SK-N-SH treated with all-trans-retinoic acid at 6 μM for 48 hours (cell line): Measurements from ENCODE around the gene EPS8L1.

Experiments used
- ATAC-seq: fragments of 200-7000 bp; cut with Tn5 transposase; 3 replicates; pipeline ENCODE4 v1.9.1; 2020; ENCODE audit warnings: mild to moderate bottlenecking, moderate library complexity
- ARNTL ChIP-seq: fragments of 450-650 bp; formaldehyde crosslinking; IDR thresholded peaks from 2 replicates; pipeline ENCODE4 v1.5.0; 2020; ENCODE audit warnings: low read depth, mild to moderate bottlenecking, moderate library complexity, borderline replicate concordance
- BACH2 ChIP-seq: fragments of 250-450 bp; sonication (Bioruptor Pico); IDR thresholded peaks from 2 replicates; pipeline ENCODE4 v1.9.0; 2021; ENCODE audit warnings: mild to moderate bottlenecking, borderline replicate concordance
- CSDC2 ChIP-seq: fragments of 250-450 bp; sonication (Bioruptor Pico); IDR thresholded peaks from 2 replicates; pipeline ENCODE4 v1.5.0; 2020; ENCODE audit warnings: mild to moderate bottlenecking, moderate library complexity
- ESRRG ChIP-seq: fragments of 250-450 bp; sonication (Bioruptor Pico); IDR thresholded peaks from 2 replicates; pipeline ENCODE4 v1.6.1; 2021; ENCODE audit warnings: mild to moderate bottlenecking
- GLIS3 ChIP-seq: fragments of 250-450 bp; sonication (Bioruptor Pico); IDR thresholded peaks from 2 replicates; pipeline ENCODE4 v1.5.0; 2020; ENCODE audit warnings: mild to moderate bottlenecking, moderate library complexity
- ISL1 ChIP-seq: fragments of 250-450 bp; sonication (Bioruptor Pico); IDR thresholded peaks from 2 replicates; pipeline ENCODE4 v2.1.2; 2022; ENCODE audit warnings: mild to moderate bottlenecking, moderate library complexity
- PPARA ChIP-seq: fragments of 250-450 bp; sonication (Bioruptor Pico); IDR thresholded peaks from 2 replicates; pipeline ENCODE4 v1.5.0; 2020; ENCODE audit warnings: mild to moderate bottlenecking, borderline replicate concordance
- RARB ChIP-seq: fragments of 250-450 bp; sonication (Bioruptor Pico); IDR thresholded peaks from 2 replicates; pipeline ENCODE4 v1.8.0; 2021; ENCODE audit warnings: mild to moderate bottlenecking, moderate library complexity
- SNAI2 ChIP-seq: fragments of 250-450 bp; sonication (Bioruptor Pico); IDR thresholded peaks from 2 replicates; pipeline ENCODE4 v1.5.0; 2020; ENCODE audit warnings: mild to moderate bottlenecking, moderate library complexity
- TCF4 ChIP-seq: fragments of 250-450 bp; sonication (Bioruptor Pico); IDR thresholded peaks from 2 replicates; pipeline ENCODE4 v1.8.0; 2021; ENCODE audit warnings: mild to moderate bottlenecking, moderate library complexity, borderline replicate concordance
- TOX ChIP-seq: fragments of 250-450 bp; sonication (Bioruptor Pico); IDR thresholded peaks from 2 replicates; pipeline ENCODE4 v1.8.0; 2021; ENCODE audit warnings: mild to moderate bottlenecking, moderate library complexity, borderline replicate concordance
- ZC3H10 ChIP-seq: fragments of 250-450 bp; sonication (Bioruptor Pico); IDR thresholded peaks from 2 replicates; pipeline ENCODE4 v1.5.1; 2021; ENCODE audit warnings: mild to moderate bottlenecking, moderate library complexity
- ZFP3 ChIP-seq: fragments of 250-450 bp; sonication (Bioruptor Pico); IDR thresholded peaks from 2 replicates; pipeline ENCODE4 v1.5.0; 2020; ENCODE audit warnings: mild to moderate bottlenecking, moderate library complexity
- ZFP30 ChIP-seq: fragments of 450-650 bp; formaldehyde crosslinking; IDR thresholded peaks from 2 replicates; pipeline ENCODE4 v1.5.0; 2022; ENCODE audit warnings: mild to moderate bottlenecking, moderate library complexity
- ZNF565 ChIP-seq: fragments of 450-650 bp; formaldehyde crosslinking; conservative IDR thresholded peaks from 2 replicates; pipeline ENCODE4 v1.5.0; 2020; ENCODE audit warnings: low read depth, mild to moderate bottlenecking, moderate library complexity
- ZNF70 ChIP-seq: fragments of 450-650 bp; formaldehyde crosslinking; IDR thresholded peaks from 2 replicates; pipeline ENCODE4 v1.5.0; 2020; ENCODE audit warnings: mild to moderate bottlenecking, moderate library complexity
- ZNF8 ChIP-seq: fragments of 450-650 bp; formaldehyde crosslinking; IDR thresholded peaks from 2 replicates; pipeline ENCODE4 v1.5.0; 2020; ENCODE audit warnings: mild to moderate bottlenecking, moderate library complexity
- TF ChIP-seq, protein P1 (sequence below): fragments of 250-450 bp; sonication (Bioruptor Pico); IDR thresholded peaks from 2 replicates; pipeline ENCODE4 v1.8.0; 2020; ENCODE audit warnings: mild to moderate bottlenecking, moderate library complexity, borderline replicate concordance
- TF ChIP-seq, protein P2 (sequence below): fragments of 250-450 bp; sonication (Bioruptor Pico); IDR thresholded peaks from 2 replicates; pipeline ENCODE4 v1.8.0; 2021; ENCODE audit warnings: low read depth, mild to moderate bottlenecking, moderate library complexity, borderline replicate concordance
- TF ChIP-seq, protein P3 (sequence below): fragments of 250-450 bp; sonication (Bioruptor Pico); IDR thresholded peaks from 2 replicates; pipeline ENCODE4 v1.5.1; 2020; ENCODE audit warnings: low read depth, mild to moderate bottlenecking, moderate library complexity
- TF ChIP-seq, protein P4 (sequence below): fragments of 250-450 bp; sonication (Bioruptor Pico); IDR thresholded peaks from 2 replicates; pipeline ENCODE4 v1.5.1; 2021; ENCODE audit warnings: mild to moderate bottlenecking, moderate library complexity
- TF ChIP-seq, protein P5 (sequence below): fragments of 250-450 bp; sonication (Bioruptor Pico); IDR thresholded peaks from 2 replicates; pipeline ENCODE4 v1.5.0; 2020; ENCODE audit warnings: mild to moderate bottlenecking, moderate library complexity

The EPS8L1 gene

DNA sequence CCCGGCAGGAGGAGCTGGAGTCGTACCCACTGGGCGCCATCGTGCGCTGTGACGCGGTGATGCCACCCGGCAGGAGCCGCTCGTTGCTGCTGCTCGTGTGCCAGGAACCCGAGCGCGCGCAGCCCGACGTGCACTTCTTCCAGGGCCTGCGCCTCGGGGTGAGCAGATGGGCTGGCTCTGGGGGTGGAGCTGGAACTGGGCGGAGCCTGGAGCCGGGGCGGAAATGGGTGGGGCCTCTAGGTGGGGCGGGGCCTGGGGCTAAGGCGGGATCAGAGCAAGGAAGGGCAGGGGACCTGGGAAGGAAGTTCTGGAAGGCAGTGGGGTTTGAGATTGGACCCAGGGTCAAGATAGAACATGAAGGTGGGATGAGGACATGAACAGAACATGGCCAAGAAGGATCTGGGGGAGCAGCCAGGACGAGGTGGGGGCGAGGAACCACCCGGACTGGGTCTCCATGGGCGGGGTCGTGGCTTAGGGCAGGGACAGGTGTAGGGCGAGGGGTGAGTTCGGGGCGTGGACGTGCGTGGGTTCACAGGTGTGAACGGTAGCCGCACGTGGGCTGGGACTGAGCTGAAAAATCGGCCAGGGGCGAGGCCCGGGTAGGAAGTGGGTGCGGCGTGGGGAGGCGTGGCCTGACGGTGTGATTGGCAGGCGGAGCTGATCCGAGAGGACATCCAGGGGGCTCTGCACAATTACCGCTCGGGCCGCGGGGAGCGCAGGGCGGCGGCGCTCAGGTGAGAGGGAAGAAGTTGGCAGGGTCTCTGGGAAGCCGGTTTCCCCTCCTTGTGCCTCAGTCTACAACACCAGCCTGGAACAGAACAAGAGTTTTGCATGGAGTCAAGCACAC, 4.7 kb downstream of the EPS8L1 start:
- ATAC-seq: peak; percentile 83
- TF ChIP-seq, protein P1, sequence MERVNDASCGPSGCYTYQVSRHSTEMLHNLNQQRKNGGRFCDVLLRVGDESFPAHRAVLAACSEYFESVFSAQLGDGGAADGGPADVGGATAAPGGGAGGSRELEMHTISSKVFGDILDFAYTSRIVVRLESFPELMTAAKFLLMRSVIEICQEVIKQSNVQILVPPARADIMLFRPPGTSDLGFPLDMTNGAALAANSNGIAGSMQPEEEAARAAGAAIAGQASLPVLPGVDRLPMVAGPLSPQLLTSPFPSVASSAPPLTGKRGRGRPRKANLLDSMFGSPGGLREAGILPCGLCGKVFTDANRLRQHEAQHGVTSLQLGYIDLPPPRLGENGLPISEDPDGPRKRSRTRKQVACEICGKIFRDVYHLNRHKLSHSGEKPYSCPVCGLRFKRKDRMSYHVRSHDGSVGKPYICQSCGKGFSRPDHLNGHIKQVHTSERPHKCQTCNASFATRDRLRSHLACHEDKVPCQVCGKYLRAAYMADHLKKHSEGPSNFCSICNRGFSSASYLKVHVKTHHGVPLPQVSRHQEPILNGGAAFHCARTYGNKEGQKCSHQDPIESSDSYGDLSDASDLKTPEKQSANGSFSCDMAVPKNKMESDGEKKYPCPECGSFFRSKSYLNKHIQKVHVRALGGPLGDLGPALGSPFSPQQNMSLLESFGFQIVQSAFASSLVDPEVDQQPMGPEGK (CRISPR knock-in tag): no peak
- TF ChIP-seq RARB (CRISPR knock-in tag) (no peak), PPARA (CRISPR knock-in tag) (no peak)

DNA sequence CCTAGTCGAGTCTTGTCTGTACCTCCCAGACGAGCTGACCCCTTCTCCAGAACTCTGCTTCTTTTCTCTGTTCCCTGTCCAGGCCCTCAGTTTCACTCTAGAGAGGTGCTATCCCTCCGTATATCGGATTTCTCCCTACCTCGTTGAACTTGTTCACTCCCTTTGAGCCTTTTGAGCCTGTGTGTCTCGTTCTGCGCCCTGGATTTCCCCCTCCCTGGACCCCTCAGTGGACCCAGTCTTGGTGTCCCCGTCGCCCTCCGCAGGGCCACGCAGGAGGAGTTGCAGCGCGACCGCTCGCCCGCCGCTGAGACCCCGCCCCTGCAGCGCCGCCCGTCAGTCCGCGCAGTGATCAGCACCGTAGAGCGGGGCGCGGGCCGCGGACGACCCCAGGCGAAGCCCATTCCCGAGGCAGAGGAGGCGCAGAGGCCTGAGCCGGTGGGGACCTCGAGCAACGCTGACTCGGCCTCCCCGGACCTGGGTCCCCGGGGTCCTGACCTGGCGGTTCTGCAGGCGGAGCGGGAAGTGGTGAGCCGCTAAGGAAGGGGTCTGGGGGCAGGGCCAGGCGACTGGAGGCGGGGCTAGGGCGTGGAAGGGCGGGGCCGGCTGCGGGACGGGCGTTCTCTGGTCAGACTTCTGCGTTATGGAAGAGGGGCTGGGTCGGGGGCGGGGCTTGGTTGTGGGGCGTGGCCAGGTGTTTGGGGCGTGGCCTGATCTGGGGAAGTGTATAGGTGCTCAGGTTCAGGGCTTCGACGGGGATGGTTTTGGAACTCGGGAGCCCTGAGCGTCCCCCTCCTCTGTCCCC, 5.5 kb downstream of the EPS8L1 start:
- TF ChIP-seq ZC3H10 (CRISPR knock-in tag): no peak
- TF ChIP-seq CSDC2 (CRISPR knock-in tag): no peak
- no peak for TF ChIP-seq ZNF8 (CRISPR knock-in tag)
- no peak for TF ChIP-seq GLIS3 (CRISPR knock-in tag)
- no peak for TF ChIP-seq ESRRG
- TF ChIP-seq TOX (CRISPR knock-in tag): no peak
- no peak for TF ChIP-seq SNAI2 (CRISPR knock-in tag)
- TF ChIP-seq, protein P2, sequence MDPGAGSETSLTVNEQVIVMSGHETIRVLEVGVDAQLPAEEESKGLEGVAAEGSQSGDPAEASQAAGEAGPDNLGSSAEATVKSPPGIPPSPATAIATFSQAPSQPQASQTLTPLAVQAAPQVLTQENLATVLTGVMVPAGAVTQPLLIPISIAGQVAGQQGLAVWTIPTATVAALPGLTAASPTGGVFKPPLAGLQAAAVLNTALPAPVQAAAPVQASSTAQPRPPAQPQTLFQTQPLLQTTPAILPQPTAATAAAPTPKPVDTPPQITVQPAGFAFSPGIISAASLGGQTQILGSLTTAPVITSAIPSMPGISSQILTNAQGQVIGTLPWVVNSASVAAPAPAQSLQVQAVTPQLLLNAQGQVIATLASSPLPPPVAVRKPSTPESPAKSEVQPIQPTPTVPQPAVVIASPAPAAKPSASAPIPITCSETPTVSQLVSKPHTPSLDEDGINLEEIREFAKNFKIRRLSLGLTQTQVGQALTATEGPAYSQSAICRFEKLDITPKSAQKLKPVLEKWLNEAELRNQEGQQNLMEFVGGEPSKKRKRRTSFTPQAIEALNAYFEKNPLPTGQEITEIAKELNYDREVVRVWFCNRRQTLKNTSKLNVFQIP (CRISPR knock-in tag): no peak
- TF ChIP-seq, protein P3, sequence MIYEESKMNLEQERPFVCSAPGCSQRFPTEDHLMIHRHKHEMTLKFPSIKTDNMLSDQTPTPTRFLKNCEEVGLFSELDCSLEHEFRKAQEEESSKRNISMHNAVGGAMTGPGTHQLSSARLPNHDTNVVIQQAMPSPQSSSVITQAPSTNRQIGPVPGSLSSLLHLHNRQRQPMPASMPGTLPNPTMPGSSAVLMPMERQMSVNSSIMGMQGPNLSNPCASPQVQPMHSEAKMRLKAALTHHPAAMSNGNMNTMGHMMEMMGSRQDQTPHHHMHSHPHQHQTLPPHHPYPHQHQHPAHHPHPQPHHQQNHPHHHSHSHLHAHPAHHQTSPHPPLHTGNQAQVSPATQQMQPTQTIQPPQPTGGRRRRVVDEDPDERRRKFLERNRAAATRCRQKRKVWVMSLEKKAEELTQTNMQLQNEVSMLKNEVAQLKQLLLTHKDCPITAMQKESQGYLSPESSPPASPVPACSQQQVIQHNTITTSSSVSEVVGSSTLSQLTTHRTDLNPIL (CRISPR knock-in tag): no peak
- no peak for TF ChIP-seq ISL1
- TF ChIP-seq, protein P4, sequence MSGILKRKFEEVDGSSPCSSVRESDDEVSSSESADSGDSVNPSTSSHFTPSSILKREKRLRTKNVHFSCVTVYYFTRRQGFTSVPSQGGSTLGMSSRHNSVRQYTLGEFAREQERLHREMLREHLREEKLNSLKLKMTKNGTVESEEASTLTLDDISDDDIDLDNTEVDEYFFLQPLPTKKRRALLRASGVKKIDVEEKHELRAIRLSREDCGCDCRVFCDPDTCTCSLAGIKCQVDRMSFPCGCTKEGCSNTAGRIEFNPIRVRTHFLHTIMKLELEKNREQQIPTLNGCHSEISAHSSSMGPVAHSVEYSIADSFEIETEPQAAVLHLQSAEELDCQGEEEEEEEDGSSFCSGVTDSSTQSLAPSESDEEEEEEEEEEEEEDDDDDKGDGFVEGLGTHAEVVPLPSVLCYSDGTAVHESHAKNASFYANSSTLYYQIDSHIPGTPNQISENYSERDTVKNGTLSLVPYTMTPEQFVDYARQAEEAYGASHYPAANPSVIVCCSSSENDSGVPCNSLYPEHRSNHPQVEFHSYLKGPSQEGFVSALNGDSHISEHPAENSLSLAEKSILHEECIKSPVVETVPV (CRISPR knock-in tag): no peak
- TF ChIP-seq ZFP3 (CRISPR knock-in tag): no peak
- TF ChIP-seq, protein P1 (CRISPR knock-in tag): no peak
- peak; percentile 82 for ATAC-seq

DNA sequence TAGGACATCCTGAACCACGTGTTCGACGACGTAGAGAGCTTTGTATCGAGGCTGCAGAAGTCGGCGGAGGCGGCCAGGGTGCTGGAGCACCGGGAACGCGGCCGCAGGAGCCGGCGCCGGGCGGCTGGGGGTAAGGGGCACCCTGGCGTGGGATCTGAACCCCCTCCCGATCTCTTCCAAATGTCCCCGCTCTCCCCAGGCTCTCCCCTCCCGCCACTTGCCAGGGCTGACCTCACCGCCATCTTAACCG, 6.0 kb downstream of the EPS8L1 start:
- ATAC-seq: peak; percentile 5
- TF ChIP-seq, protein P3 (CRISPR knock-in tag): no peak
- no peak for TF ChIP-seq PPARA (CRISPR knock-in tag)
- no peak for TF ChIP-seq CSDC2 (CRISPR knock-in tag)
- TF ChIP-seq ZC3H10 (CRISPR knock-in tag): no peak
- no peak for TF ChIP-seq RARB (CRISPR knock-in tag)
- TF ChIP-seq, protein P5, sequence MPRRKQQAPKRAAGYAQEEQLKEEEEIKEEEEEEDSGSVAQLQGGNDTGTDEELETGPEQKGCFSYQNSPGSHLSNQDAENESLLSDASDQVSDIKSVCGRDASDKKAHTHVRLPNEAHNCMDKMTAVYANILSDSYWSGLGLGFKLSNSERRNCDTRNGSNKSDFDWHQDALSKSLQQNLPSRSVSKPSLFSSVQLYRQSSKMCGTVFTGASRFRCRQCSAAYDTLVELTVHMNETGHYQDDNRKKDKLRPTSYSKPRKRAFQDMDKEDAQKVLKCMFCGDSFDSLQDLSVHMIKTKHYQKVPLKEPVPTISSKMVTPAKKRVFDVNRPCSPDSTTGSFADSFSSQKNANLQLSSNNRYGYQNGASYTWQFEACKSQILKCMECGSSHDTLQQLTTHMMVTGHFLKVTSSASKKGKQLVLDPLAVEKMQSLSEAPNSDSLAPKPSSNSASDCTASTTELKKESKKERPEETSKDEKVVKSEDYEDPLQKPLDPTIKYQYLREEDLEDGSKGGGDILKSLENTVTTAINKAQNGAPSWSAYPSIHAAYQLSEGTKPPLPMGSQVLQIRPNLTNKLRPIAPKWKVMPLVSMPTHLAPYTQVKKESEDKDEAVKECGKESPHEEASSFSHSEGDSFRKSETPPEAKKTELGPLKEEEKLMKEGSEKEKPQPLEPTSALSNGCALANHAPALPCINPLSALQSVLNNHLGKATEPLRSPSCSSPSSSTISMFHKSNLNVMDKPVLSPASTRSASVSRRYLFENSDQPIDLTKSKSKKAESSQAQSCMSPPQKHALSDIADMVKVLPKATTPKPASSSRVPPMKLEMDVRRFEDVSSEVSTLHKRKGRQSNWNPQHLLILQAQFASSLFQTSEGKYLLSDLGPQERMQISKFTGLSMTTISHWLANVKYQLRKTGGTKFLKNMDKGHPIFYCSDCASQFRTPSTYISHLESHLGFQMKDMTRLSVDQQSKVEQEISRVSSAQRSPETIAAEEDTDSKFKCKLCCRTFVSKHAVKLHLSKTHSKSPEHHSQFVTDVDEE: no peak
- TF ChIP-seq ARNTL (CRISPR knock-in tag): no peak
- TF ChIP-seq ZNF70: no peak
- no peak for TF ChIP-seq ZFP30 (CRISPR knock-in tag)
- TF ChIP-seq TCF4 (CRISPR knock-in tag): no peak
- no peak for TF ChIP-seq GLIS3 (CRISPR knock-in tag)
- TF ChIP-seq ZNF8 (CRISPR knock-in tag): no peak
- TF ChIP-seq, protein P4 (CRISPR knock-in tag): no peak
- no peak for TF ChIP-seq BACH2 (CRISPR knock-in tag)
- TF ChIP-seq ZNF565 (CRISPR knock-in tag): no peak
- no peak for TF ChIP-seq TOX (CRISPR knock-in tag)
